OCI-LY3 (cell line): ENCODE measurements around the gene SCLY.

Experiments used
- H2AFZ ChIP-seq: fragments of 200-600, 300-600 bp; shearing (Covaris generic); 2 replicates; pipeline ENCODE4 v1.6.0; 2014; ENCODE audit warnings: antibody characterized with exemption, low read depth, low read length
- H3K27ac ChIP-seq: fragments of 200-600, 300-600 bp; sonication (generic); 2 replicates; pipeline ENCODE4 v1.5.1; 2014; ENCODE audit warnings: mild to moderate bottlenecking, low read length, moderate library complexity, mixed read lengths
- H3K27me3 ChIP-seq: fragments of 200-600, 300-600 bp; sonication (generic); 2 replicates; pipeline ENCODE4 v1.6.1; 2014; ENCODE audit warnings: low read depth, low read length, mixed read lengths
- H3K36me3 ChIP-seq: fragments of 200-600, 300-600 bp; sonication (generic); replicated peaks from 2 replicates; pipeline ENCODE3; 2014; ENCODE audit warnings: low read depth, low read length, mixed read lengths
- H3K4me1 ChIP-seq: fragments of 300-600, 200-600 bp; sonication (generic); 2 replicates; pipeline ENCODE4 v1.6.1; 2014; ENCODE audit warnings: low read length, mixed read lengths
- H3K4me2 ChIP-seq: fragments of 200-600, 300-600 bp; sonication (generic); 2 replicates; pipeline ENCODE4 v1.6.1; 2014; ENCODE audit warnings: low read length, mixed read lengths
- H3K4me3 ChIP-seq: fragments of 300-600, 200-600 bp; sonication (generic); 2 replicates; pipeline ENCODE4 v1.5.1; 2014; ENCODE audit warnings: antibody characterized with exemption, mild to moderate bottlenecking, low read length, moderate library complexity
- H3K79me2 ChIP-seq: fragments of 300-600, 200-600 bp; shearing (Covaris generic); 2 replicates; pipeline ENCODE4 v1.6.1; 2014; ENCODE audit warnings: mild to moderate bottlenecking, low read length, mixed read lengths
- H3K9ac ChIP-seq: fragments of 300-600, 200-600 bp; shearing (Covaris generic); 2 replicates; pipeline ENCODE4 v1.6.0; 2014; ENCODE audit warnings: mild to moderate bottlenecking, low read length, moderate library complexity
- H3K9me3 ChIP-seq: fragments of 200-600, 300-600 bp; shearing (Covaris generic); 2 replicates; pipeline ENCODE4 v1.6.1; 2014; ENCODE audit warnings: low read length, mixed read lengths; ENCODE audit not compliant: insufficient read depth
- H4K20me1 ChIP-seq: fragments of 200-600, 300-600 bp; sonication (generic); 2 replicates; pipeline ENCODE4 v1.6.1; 2016; ENCODE audit warnings: low read length, mixed read lengths; ENCODE audit not compliant: insufficient read depth
- EZH2phosphoT487 ChIP-seq: fragments of 200-600 bp; shearing (Covaris generic); IDR thresholded peaks from 2 replicates; pipeline ENCODE4 v1.6.1; 2018; ENCODE audit warnings: antibody characterized with exemption, mixed run types, low read depth
- TF ChIP-seq, protein P1 (sequence below): fragments of 200-600, 300-600 bp; sonication (generic); IDR thresholded peaks from 2 replicates; pipeline ENCODE4 v1.5.1; 2014; ENCODE audit warnings: antibody characterized with exemption, low read length, low read depth

Gene SCLY

DNA sequence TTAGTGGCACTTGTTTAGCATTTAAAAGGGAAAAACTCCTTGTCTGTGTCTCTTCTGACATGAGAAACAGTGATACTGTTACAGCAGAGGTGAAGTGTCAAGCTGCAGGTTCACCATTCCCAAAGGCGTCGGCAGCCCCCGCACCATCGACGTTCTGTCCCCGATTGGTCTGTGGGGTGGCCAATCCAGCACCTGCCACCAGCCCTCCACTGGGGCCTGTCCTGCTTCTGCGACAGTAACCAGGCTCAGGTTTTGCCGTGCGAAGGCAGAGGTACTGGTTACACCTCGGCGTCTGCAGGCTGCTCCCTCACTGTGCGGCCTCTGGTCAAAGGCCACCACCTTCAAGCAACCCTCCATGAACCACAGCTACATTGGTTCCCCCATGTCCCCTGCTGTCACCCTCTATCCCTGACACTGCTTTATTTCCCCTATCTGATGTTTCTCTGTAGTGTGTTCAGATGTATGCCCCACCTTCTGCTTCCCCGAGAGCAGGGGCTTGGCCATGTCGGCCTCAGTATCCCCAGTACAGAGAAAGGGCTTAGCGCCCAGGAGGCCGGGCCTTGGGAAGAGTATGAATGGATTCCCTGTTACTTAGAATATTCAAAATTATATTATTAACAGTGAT, 30.7 kb downstream of the SCLY start:
- H3K36me3 ChIP-seq: no peaks in the 10 kb centered on the region
- TF ChIP-seq, protein P1, sequence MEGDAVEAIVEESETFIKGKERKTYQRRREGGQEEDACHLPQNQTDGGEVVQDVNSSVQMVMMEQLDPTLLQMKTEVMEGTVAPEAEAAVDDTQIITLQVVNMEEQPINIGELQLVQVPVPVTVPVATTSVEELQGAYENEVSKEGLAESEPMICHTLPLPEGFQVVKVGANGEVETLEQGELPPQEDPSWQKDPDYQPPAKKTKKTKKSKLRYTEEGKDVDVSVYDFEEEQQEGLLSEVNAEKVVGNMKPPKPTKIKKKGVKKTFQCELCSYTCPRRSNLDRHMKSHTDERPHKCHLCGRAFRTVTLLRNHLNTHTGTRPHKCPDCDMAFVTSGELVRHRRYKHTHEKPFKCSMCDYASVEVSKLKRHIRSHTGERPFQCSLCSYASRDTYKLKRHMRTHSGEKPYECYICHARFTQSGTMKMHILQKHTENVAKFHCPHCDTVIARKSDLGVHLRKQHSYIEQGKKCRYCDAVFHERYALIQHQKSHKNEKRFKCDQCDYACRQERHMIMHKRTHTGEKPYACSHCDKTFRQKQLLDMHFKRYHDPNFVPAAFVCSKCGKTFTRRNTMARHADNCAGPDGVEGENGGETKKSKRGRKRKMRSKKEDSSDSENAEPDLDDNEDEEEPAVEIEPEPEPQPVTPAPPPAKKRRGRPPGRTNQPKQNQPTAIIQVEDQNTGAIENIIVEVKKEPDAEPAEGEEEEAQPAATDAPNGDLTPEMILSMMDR: no peak
- TF ChIP-seq EZH2phosphoT487: no peak

DNA sequence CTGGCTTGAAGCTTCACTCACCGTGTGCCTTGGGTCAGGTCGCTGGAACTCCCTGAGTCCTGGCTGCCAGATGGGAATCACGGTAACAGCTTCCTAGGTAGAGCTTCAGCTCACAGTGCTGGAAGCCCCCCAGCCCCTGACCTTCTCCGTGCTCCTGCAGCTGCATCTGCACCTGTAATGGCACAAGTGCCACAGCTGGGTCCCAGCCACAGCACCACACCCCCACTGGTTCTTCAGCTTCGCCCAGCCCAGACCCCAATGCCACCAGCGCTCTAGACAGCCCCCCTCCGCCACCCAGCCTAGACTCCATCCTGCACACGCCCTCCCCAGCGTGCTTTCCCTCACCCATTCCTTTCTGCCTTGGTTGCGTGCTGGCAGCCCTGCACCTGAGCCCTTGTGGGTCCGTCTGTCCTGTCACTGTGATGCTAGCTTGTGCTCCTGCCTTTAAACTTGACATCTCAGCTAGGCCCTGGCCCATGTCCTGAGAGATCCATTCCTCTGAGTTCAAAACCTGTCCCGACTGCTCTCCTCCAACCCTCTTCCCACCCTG, 31.8 kb downstream of the SCLY start:
- H3K4me2 ChIP-seq: no peak overlapping the region
- no peaks in the 10 kb centered on the region for H3K9me3 ChIP-seq
- H3K4me3 ChIP-seq: no peak overlapping the region
- H3K27me3 ChIP-seq: no peaks in the 10 kb centered on the region
- no peak overlapping the region for H3K27ac ChIP-seq
- no peaks in the 10 kb centered on the region for H3K36me3 ChIP-seq
- no peaks in the 10 kb centered on the region for H4K20me1 ChIP-seq
- no peak overlapping the region for H3K9ac ChIP-seq
- TF ChIP-seq, protein P1: no peak
- no peak for TF ChIP-seq EZH2phosphoT487
- no peaks in the 10 kb centered on the region for H3K79me2 ChIP-seq
- no peaks in the 10 kb centered on the region for H3K4me1 ChIP-seq
- H2AFZ ChIP-seq: no peak overlapping the region

More for the DNA sequence above, 30.7 kb downstream of the SCLY start:
- Histone ChIP-seq H4K20me1 (no peaks in the 10 kb centered on the region), H3K27ac (no peak overlapping the region), H3K9ac (no peak overlapping the region), H3K4me2 (no peak overlapping the region), H3K4me3 (no peak overlapping the region), H3K79me2 (no peaks in the 10 kb centered on the region), H3K4me1 (peaks cover 7% of the 10 kb centered on the region), H2AFZ (no peak overlapping the region), H3K9me3 (no peaks in the 10 kb centered on the region), H3K27me3 (no peaks in the 10 kb centered on the region)

DNA sequence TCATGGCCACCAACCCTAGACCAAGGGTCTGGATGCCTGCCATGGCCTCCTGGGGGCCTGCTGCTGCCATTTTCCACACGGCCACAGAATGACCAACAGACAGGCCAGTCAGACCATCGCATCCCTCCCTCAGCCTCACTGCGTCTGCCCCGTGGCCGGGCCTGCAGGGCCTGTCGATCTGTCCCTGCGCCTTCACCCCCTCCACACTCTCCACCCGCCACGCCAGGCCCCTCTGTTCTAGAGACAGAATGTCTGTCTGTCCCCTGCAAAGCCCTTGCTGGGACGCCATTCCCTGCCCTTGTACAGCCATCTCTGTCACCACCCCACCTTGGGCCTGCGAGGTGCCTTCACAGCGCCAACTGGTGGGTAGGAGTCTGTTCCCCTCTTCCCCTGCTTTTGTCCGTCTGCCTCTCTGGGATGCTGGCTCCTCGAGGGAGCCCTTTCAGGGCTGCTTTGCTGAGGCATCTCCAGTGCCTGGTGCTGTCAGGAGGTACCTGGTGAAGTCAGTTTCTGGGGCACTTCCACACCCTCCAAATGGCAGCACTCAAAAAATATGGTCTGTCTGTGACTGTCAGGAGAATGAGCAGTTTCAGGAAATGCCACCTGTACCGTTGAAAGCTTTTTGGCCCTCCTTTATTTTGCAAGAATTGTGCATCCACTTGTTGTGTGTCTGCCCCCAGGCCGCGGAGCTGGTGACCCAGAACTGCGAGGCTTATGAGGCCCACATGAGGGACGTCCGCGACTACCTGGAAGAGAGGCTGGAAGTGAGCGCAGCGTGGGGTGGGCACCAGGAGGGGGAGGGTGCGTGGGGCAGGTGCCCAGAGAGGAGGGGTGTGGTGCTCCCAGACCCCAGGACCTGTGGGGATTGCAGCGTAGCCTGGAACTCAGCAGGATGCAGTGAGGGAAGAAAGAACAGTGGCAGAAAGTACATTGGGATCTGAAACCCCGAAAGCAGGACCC, 32.7 kb downstream of the SCLY start:
- TF ChIP-seq, protein P1: no peak
- no peak for TF ChIP-seq EZH2phosphoT487
- no peak overlapping the region for H3K9ac ChIP-seq
- no peaks in the 10 kb centered on the region for H3K4me1 ChIP-seq
- no peaks in the 10 kb centered on the region for H3K36me3 ChIP-seq
- H3K9me3 ChIP-seq: no peaks in the 10 kb centered on the region
- H4K20me1 ChIP-seq: no peaks in the 10 kb centered on the region
- no peaks in the 10 kb centered on the region for H3K27me3 ChIP-seq
- H3K4me2 ChIP-seq: no peak overlapping the region
- no peaks in the 10 kb centered on the region for H3K79me2 ChIP-seq
- no peak overlapping the region for H3K27ac ChIP-seq
- no peak overlapping the region for H3K4me3 ChIP-seq
- H2AFZ ChIP-seq: no peak overlapping the region

DNA sequence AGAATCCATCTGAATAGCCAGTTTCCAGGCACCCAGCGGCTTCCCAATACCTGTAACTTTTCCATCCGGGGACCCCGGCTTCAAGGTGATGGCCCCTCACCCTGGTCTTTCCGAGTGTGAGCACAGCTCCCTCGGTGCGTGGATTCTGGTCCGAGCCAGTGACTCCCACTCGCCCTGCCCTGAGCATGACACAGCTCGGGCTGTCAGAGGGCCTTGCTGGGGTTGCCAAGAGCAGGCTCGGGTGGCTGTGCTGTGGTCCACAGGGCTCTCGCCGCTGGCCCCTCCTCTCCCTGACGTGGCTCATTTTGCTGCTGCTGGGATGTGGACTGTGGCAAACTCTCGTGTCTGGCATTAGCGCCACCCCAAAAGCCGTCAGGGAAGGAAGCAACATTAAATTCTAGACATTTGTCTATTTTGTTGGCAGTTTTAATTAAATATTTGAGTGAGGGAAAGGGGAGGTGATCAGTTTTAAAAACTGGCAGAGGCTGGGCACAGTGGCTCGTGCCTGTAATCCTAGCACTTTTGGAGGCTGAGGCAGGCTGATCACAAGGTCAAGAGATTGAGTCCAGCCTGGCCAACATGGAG, 33.7 kb downstream of the SCLY start:
- Histone ChIP-seq H3K36me3 (no peaks in the 10 kb centered on the region), H3K79me2 (no peaks in the 10 kb centered on the region), H3K4me2 (no peak overlapping the region), H3K9me3 (no peaks in the 10 kb centered on the region), H3K27me3 (no peaks in the 10 kb centered on the region), H3K27ac (no peak overlapping the region), H3K4me1 (peaks cover 11% of the 10 kb centered on the region), H3K9ac (no peak overlapping the region), H4K20me1 (no peaks in the 10 kb centered on the region), H2AFZ (no peak overlapping the region), H3K4me3 (no peak overlapping the region)
- no peak for TF ChIP-seq EZH2phosphoT487
- TF ChIP-seq, protein P1: no peak
